GM23338 (cell line): ENCODE data around the gene DLK1. TPM values are rescaled to one million over a fixed set of nuclear protein-coding genes. Genes with fewer than 3 reads are reported as not detected.

Experiments used
- ATAC-seq: fragments of 200-7000 bp; cut with Tn5 transposase; 3 replicates; pipeline ENCODE4 v1.9.1; 2020
- DNase-seq: peaks from one replicate; pipeline ENCODE4 v3.0.0-alpha.2; 2015; ENCODE audit warnings: low spot score
- H2AFZ ChIP-seq: fragments of 200-600 bp; sonication (generic); 2 replicates; pipeline ENCODE4 v1.8.0; 2016; ENCODE audit warnings: antibody characterized with exemption, mild to moderate bottlenecking, moderate library complexity
- H3F3A ChIP-seq: fragments of 200-600 bp; sonication (generic); replicated peaks from 2 replicates; pipeline ENCODE4 v1.8.0; 2017; ENCODE audit warnings: antibody characterized with exemption, mixed run types, low read depth
- H3K27ac ChIP-seq: fragments of 200-600 bp; sonication (generic); 2 replicates; pipeline ENCODE4 v1.6.1; 2016; ENCODE audit warnings: low read depth
- H3K27me3 ChIP-seq: fragments of 200-600 bp; sonication (generic); 2 replicates; pipeline ENCODE4 v1.8.0; 2016; ENCODE audit warnings: mild to moderate bottlenecking, mixed run types, moderate library complexity; ENCODE audit not compliant: insufficient read depth
- H3K36me3 ChIP-seq: fragments of 200-600 bp; sonication (generic); 2 replicates; pipeline ENCODE4 v1.8.0; 2016; ENCODE audit warnings: mild to moderate bottlenecking; ENCODE audit not compliant: insufficient read depth
- H3K4me1 ChIP-seq: fragments of 200-600 bp; sonication (generic); 2 replicates; pipeline ENCODE4 v1.8.0; 2016; ENCODE audit warnings: mild to moderate bottlenecking, moderate library complexity; ENCODE audit not compliant: insufficient read depth
- H3K4me2 ChIP-seq: fragments of 200-600 bp; sonication (generic); 2 replicates; pipeline ENCODE4 v1.7.1; 2017; ENCODE audit warnings: mixed run types
- H3K4me3 ChIP-seq: fragments of 200-600 bp; sonication (generic); 2 replicates; pipeline ENCODE4 v1.6.1; 2016; ENCODE audit warnings: mixed run types
- H3K79me2 ChIP-seq: fragments of 200-600 bp; sonication (generic); replicated peaks from 2 replicates; pipeline ENCODE4 v1.8.0; 2017; ENCODE audit warnings: mild to moderate bottlenecking; ENCODE audit not compliant: insufficient read depth
- H3K9me2 ChIP-seq: fragments of 200-600 bp; sonication (generic); 2 replicates; pipeline ENCODE4 v1.8.0; 2017; ENCODE audit not compliant: insufficient read depth
- H4K20me1 ChIP-seq: fragments of 200-600 bp; sonication (generic); replicated peaks from 2 replicates; pipeline ENCODE4 v1.8.0; 2017; ENCODE audit warnings: mild to moderate bottlenecking; ENCODE audit not compliant: insufficient read depth
- H3K27ac Mint-ChIP-seq: 2 replicates; pipeline ENCODE4 v1.8.0; 2020; ENCODE audit warnings: inconsistent platforms, mild to moderate bottlenecking, moderate library complexity, mixed read lengths
- H3K27me3 Mint-ChIP-seq: 3 replicates; pipeline ENCODE4 v1.8.0; 2022; ENCODE audit warnings: low read depth, mild to moderate bottlenecking, moderate library complexity, mixed read lengths, inconsistent platforms; ENCODE audit not compliant: insufficient read depth, poor library complexity
- H3K36me3 Mint-ChIP-seq: 3 replicates; pipeline ENCODE4 v1.8.0; 2021; ENCODE audit warnings: low read depth, mild to moderate bottlenecking, inconsistent platforms, moderate library complexity, mixed read lengths
- H3K4me1 Mint-ChIP-seq: 3 replicates; pipeline ENCODE4 v1.8.0; 2020; ENCODE audit warnings: mild to moderate bottlenecking, inconsistent platforms, mixed read lengths
- H3K4me3 Mint-ChIP-seq: 3 replicates; pipeline ENCODE4 v1.8.0; 2021; ENCODE audit warnings: moderate library complexity, mild to moderate bottlenecking, inconsistent platforms, mixed read lengths
- H3K9me3 Mint-ChIP-seq: 3 replicates; pipeline ENCODE4 v1.8.0; 2020; ENCODE audit warnings: moderate library complexity, mild to moderate bottlenecking, inconsistent platforms, mixed read lengths
- EZH2 ChIP-seq: fragments of 200-600 bp; sonication (generic); IDR thresholded peaks from one replicate; pipeline ENCODE4 v1.8.0; 2017; ENCODE audit warnings: antibody characterized with exemption, mild to moderate bottlenecking, low read depth; ENCODE audit not compliant: unreplicated experiment
- JUNB ChIP-seq: IDR thresholded peaks from one replicate; pipeline ENCODE4 v1.6.1; 2016; ENCODE audit warnings: antibody characterized with exemption; ENCODE audit not compliant: unreplicated experiment
- NANOG ChIP-seq: IDR thresholded peaks from 2 replicates; pipeline ENCODE4 v1.6.1; 2016; ENCODE audit warnings: antibody characterized with exemption, borderline replicate concordance
- POLR2AphosphoS5 ChIP-seq: IDR thresholded peaks from 2 replicates; pipeline ENCODE4 v1.6.1; 2016; ENCODE audit warnings: antibody characterized with exemption, low read depth
- ZNF331 ChIP-seq: fragments of 250-450 bp; sonication (Bioruptor Pico); IDR thresholded peaks from 2 replicates; pipeline ENCODE4 v1.5.0; 2020; ENCODE audit warnings: low read depth, mild to moderate bottlenecking, moderate library complexity
- polyA plus RNA-seq: library from polyadenylated mRNA; unstranded; fragments of >200 nt; fragmentation: Nextera tagmentation; extraction: Ambion mirVana; gene quantifications from 2 replicates; pipeline ENCODE4 v1.2.1, GENCODE V29; 2016
- total RNA-seq: library from RNA; depleted of rRNA; stranded (reverse); fragments of >200 nt; shearing (Covaris generic); gene quantifications from 2 replicates; pipeline ENCODE4 v1.2.3, GENCODE V29; 2014
- TF ChIP-seq, protein P1 (sequence below): IDR thresholded peaks from one replicate; pipeline ENCODE4 v1.6.1; 2018; ENCODE audit warnings: antibody characterized with exemption; ENCODE audit not compliant: unreplicated experiment
- TF ChIP-seq, protein P2 (sequence below), 2 experiments: fragments of 200-600 bp in 1 of 2; sonication (generic) in 1 of 2; conservative IDR thresholded peaks; 2 replicates each; pipeline versions ENCODE4 v1.5.1 to v1.6.1; 2016 to 2017; ENCODE audit warnings: antibody characterized with exemption in 2 of 2, low read depth in 2 of 2, mild to moderate bottlenecking in 2 of 2, moderate library complexity in 1 of 2

DLK1 gene
- total and polyA plus RNA-seq, 2 experiments from 2014 or later = 1.1 to 1.2 TPM

DNA sequence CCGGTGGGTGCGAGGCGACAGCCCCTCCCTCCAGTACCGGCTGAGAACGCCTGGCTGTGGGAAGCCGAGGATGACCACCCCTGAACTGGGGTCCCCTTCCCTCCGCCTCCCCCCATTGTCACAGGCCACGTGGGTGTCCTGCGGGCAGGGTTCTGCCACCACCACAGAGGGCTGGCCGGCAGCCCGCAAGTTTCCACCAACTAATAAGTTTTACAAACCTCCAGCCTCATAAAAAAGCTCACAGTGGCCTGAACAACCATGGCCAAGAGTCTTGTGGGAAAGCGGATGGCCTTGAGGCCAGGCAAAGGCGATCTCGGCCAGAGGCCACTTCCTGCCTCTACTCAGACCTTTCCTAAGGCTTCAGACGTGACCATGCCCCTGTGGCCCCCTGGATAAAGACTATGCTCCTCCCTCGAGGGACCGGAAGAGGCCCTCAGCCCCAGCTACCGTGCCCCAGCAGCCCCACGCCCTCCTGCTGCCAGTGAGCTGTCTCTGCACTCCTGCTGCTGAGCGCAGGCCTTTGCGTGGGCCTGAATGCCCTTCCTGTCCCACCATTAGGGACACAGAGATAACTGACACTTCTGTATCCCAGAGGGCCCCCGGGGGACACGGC lies 46.1 kb upstream of the DLK1 start:
- Histone ChIP-seq H3K4me3 (no peak overlapping the region), H3K27me3 (no peaks in the 10 kb centered on the region), H3K79me2 (no peaks in the 10 kb centered on the region), H3F3A (no peaks in the 10 kb centered on the region), H3K27ac (no peak overlapping the region), H3K4me2 (no peak overlapping the region), H4K20me1 (no peaks in the 10 kb centered on the region), H3K36me3 (no peaks in the 10 kb centered on the region), H2AFZ (peak overlapping the region; percentile 3), H3K4me1 (no peaks in the 10 kb centered on the region), H3K9me2 (no peaks in the 10 kb centered on the region)
- no peak overlapping the region for H3K27ac Mint-ChIP-seq
- H3K4me3 Mint-ChIP-seq = no peak overlapping the region
- peaks cover 4% of the 10 kb centered on the region; the same call in 2 of the 3 replicates for H3K9me3 Mint-ChIP-seq
- TF ChIP-seq, protein P1, sequence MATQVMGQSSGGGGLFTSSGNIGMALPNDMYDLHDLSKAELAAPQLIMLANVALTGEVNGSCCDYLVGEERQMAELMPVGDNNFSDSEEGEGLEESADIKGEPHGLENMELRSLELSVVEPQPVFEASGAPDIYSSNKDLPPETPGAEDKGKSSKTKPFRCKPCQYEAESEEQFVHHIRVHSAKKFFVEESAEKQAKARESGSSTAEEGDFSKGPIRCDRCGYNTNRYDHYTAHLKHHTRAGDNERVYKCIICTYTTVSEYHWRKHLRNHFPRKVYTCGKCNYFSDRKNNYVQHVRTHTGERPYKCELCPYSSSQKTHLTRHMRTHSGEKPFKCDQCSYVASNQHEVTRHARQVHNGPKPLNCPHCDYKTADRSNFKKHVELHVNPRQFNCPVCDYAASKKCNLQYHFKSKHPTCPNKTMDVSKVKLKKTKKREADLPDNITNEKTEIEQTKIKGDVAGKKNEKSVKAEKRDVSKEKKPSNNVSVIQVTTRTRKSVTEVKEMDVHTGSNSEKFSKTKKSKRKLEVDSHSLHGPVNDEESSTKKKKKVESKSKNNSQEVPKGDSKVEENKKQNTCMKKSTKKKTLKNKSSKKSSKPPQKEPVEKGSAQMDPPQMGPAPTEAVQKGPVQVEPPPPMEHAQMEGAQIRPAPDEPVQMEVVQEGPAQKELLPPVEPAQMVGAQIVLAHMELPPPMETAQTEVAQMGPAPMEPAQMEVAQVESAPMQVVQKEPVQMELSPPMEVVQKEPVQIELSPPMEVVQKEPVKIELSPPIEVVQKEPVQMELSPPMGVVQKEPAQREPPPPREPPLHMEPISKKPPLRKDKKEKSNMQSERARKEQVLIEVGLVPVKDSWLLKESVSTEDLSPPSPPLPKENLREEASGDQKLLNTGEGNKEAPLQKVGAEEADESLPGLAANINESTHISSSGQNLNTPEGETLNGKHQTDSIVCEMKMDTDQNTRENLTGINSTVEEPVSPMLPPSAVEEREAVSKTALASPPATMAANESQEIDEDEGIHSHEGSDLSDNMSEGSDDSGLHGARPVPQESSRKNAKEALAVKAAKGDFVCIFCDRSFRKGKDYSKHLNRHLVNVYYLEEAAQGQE = no peak
- TF ChIP-seq NANOG (no peak), JUNB (no peak)
- ATAC-seq (no peak), DNase-seq (no peak)
- peaks cover 6% of the 10 kb centered on the region for H3K27me3 Mint-ChIP-seq
- no peaks in the 10 kb centered on the region; the same call in 1 of the 3 replicates for H3K4me1 Mint-ChIP-seq
- no peaks in the 10 kb centered on the region for H3K36me3 Mint-ChIP-seq

DNA sequence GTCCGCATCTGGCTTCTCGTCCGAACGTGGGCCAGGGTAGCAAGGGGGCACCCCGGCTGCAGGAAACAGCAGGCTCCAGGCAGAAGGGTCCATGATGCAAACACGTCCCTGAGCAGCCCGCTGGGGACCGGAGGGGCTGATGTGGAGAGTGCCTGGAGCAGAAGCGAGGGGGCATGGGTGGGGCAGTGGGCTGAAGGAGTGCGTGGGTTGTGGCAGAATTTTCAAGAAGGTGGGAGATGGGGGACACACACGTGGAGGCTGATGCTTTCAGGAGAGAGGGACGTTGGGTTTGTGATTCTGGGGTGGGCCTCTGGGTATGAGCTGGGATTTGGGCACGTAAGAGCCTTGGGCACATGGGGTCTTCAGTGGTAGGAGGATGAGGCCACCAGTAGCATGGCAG lies 45.6 kb upstream of the DLK1 start:
- no peak overlapping the region for H3K4me2 ChIP-seq
- H3K9me2 ChIP-seq = no peaks in the 10 kb centered on the region
- H3K4me3 Mint-ChIP-seq = no peak overlapping the region
- no peaks in the 10 kb centered on the region for H3K79me2 ChIP-seq
- no peak overlapping the region for H3K27ac Mint-ChIP-seq
- no peaks in the 10 kb centered on the region; the same call in 2 of the 3 replicates for H3K4me1 Mint-ChIP-seq
- no peak overlapping the region for H3K4me3 ChIP-seq
- H3K4me1 ChIP-seq = no peaks in the 10 kb centered on the region
- DNase-seq (no peak), ATAC-seq (no peak)
- H3K27ac ChIP-seq = no peak overlapping the region
- no peaks in the 10 kb centered on the region for H4K20me1 ChIP-seq
- H3K27me3 Mint-ChIP-seq = peaks cover 6% of the 10 kb centered on the region
- no peaks in the 10 kb centered on the region for H3F3A ChIP-seq
- peaks cover 4% of the 10 kb centered on the region; the same call in 2 of the 3 replicates for H3K9me3 Mint-ChIP-seq
- H3K36me3 ChIP-seq = no peaks in the 10 kb centered on the region
- no peak overlapping the region; the same call in 1 of the 2 replicates for H2AFZ ChIP-seq
- H3K36me3 Mint-ChIP-seq = no peaks in the 10 kb centered on the region
- no peaks in the 10 kb centered on the region for H3K27me3 ChIP-seq
- TF ChIP-seq, protein P1 = no peak
- no peak for TF ChIP-seq JUNB
- TF ChIP-seq, protein P2, sequence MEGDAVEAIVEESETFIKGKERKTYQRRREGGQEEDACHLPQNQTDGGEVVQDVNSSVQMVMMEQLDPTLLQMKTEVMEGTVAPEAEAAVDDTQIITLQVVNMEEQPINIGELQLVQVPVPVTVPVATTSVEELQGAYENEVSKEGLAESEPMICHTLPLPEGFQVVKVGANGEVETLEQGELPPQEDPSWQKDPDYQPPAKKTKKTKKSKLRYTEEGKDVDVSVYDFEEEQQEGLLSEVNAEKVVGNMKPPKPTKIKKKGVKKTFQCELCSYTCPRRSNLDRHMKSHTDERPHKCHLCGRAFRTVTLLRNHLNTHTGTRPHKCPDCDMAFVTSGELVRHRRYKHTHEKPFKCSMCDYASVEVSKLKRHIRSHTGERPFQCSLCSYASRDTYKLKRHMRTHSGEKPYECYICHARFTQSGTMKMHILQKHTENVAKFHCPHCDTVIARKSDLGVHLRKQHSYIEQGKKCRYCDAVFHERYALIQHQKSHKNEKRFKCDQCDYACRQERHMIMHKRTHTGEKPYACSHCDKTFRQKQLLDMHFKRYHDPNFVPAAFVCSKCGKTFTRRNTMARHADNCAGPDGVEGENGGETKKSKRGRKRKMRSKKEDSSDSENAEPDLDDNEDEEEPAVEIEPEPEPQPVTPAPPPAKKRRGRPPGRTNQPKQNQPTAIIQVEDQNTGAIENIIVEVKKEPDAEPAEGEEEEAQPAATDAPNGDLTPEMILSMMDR (conservative IDR thresholded peaks at IDR 0.05; ENCODE audit: low read depth in 2 of 2) = no peak
- TF ChIP-seq EZH2 = no peak
- TF ChIP-seq ZNF331 (CRISPR knock-in tag) = no peak
- TF ChIP-seq POLR2AphosphoS5 = no peak
